GM19099 (cell line): Measurements from ENCODE around the gene SCIMP.
A peak's percentile ranks its signal among the peaks of the same experiment; 100 is the strongest.

Experiments used
- POLR2A ChIP-seq: IDR thresholded peaks from 3 replicates; pipeline ENCODE4 v1.6.1; 2011; ENCODE audit warnings: low read depth; ENCODE audit not compliant: insufficient read length; ENCODE audit errors: extremely low read depth

The SCIMP gene

GRCh38 chr17:5249615-5250014, 15.0 kb upstream of the SCIMP start:
- no peak for TF ChIP-seq POLR2A

GRCh38 chr17:5248821-5249479, 14.3 kb upstream of the SCIMP start:
- no peak for TF ChIP-seq POLR2A

- TF ChIP-seq POLR2A = no peak
These were observed 13.0 kb upstream of the SCIMP start for GRCh38 chr17:5247621-5248020.

- TF ChIP-seq POLR2A = peak; percentile 23
These were observed 7.4 kb upstream of the SCIMP start for GRCh38 chr17:5241861-5242671.

- TF ChIP-seq POLR2A = no peak
These were observed 3.7 kb upstream of the SCIMP start for GRCh38 chr17:5238333-5238732.

- no peak for TF ChIP-seq POLR2A
These were observed 2.9 kb upstream of the SCIMP start for GRCh38 chr17:5237541-5238016.

- no peak for TF ChIP-seq POLR2A
These were observed 2.4 kb upstream of the SCIMP start for GRCh38 chr17:5236938-5237540.

- peak; percentile 12 for TF ChIP-seq POLR2A
These were observed 1.2 kb downstream of the SCIMP start for GRCh38 chr17:5233492-5233891.

GRCh38 chr17:5226940-5227878, 7.5 kb downstream of the SCIMP start:
- TF ChIP-seq POLR2A = peak; percentile 1

GRCh38 chr17:5225668-5226457, 8.8 kb downstream of the SCIMP start:
- peak; percentile 19 for TF ChIP-seq POLR2A

- TF ChIP-seq POLR2A = no peak
These were observed 14.6 kb downstream of the SCIMP start for GRCh38 chr17:5220074-5220473.

- TF ChIP-seq POLR2A = no peak
These were observed 15.1 kb downstream of the SCIMP start for GRCh38 chr17:5219536-5219935.

GRCh38 chr17:5211458-5211857, 23.2 kb downstream of the SCIMP start:
- TF ChIP-seq POLR2A = no peak
